Measurements from ENCODE around the gene DDI2.
"Not testable (repeated sequence)": the region's sequence is repeated elsewhere in the genome, so short reads cannot be mapped to it uniquely, and the experiment has no call there.

DNA sequence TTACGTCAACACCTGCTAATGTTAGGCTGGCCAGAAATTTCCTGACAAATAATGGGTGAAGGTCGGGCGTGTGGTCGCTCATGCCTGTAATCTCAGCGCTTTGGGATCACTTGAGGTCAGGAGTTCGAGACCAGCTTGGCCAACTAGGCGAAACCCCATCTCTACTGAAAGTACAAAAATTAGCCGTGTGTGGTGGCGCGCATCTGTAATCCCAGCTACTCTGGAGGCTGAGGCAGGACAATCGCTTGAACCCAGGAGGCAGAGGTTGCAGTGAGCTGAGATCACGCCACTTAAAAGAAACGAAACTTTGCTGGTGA is 13.3 kb upstream of the DDI2 start:
- TF ChIP-seq POLR2A (IDR thresholded peaks at IDR 0.05; ENCODE audit: low read depth, low read length); POLR2AphosphoS5 (IDR thresholded peaks at IDR 0.05; ENCODE audit: low read depth, low read length); TAF1 (IDR thresholded peaks at IDR 0.05; ENCODE audit: borderline replicate concordance, low read depth, low read length): not testable (repeated sequence)

Measured in GM12892 (cell line).